HG02763 (cell line): ENCODE data around the gene TRAK1.

ENCODE experiments used
- ATAC-seq: cut with Tn5 transposase; IDR thresholded peaks from one replicate; pipeline ENCODE4 v1.9.1; 2021; ENCODE audit warnings: mild to moderate bottlenecking, moderate library complexity; ENCODE audit not compliant: unreplicated experiment

TRAK1 gene

GRCh38 chr3:42120866-42121265 lies 29.7 kb downstream of the TRAK1 start:
- ATAC-seq, result no peak

GRCh38 chr3:42122261-42123011 lies 31.3 kb downstream of the TRAK1 start:
- ATAC-seq, result no peak

- no peak for ATAC-seq
These were observed 31.9 kb downstream of the TRAK1 start for GRCh38 chr3:42123012-42123581.

DNA sequence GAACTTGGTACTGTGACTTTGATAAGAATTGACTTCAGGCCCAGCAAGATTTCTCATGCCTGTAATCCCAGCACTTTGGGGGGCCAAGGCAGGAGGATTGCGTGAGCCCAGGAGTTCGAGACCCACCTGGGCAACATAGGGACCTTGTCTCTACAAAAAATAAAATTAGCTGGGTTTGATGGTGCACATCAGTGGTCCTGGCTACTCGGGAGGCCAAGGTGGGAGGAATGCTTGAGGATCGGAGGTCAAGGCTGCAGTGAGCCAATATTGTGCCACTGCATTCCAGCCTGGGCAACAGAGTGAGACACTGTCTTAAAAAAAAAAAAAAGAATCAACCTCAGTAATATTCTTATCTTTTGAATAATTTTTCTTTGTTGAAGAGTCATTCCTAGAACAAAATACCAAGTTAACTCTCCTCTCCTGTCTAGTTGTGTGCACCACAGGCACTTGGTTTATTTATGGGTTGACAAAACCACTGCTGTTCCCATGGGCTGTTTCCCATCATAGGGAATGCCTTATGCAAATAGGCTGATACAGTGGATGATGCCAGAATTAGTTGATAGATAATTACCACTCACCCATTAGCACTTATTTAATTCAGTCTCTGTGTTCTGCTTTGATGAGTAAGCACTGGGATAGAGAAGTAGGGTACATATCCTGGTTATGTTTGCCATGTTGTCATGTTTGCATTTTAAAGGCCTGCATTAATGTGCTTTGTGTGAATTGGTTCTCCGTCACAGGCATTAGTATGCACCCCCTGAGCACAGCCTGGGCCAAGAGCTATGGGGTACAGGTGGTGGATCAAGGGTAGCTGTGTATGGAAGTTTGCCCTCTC lies 32.9 kb downstream of the TRAK1 start:
- ATAC-seq, result no peak

GRCh38 chr3:42127226-42127625 lies 36.1 kb downstream of the TRAK1 start:
- ATAC-seq, result no peak

- ATAC-seq, result no peak
These were observed 37.4 kb downstream of the TRAK1 start for GRCh38 chr3:42128526-42128925.

GRCh38 chr3:42129014-42129953 lies 38.1 kb downstream of the TRAK1 start:
- no peak for ATAC-seq

GRCh38 chr3:42130007-42130328 lies 38.8 kb downstream of the TRAK1 start:
- ATAC-seq, result no peak

DNA sequence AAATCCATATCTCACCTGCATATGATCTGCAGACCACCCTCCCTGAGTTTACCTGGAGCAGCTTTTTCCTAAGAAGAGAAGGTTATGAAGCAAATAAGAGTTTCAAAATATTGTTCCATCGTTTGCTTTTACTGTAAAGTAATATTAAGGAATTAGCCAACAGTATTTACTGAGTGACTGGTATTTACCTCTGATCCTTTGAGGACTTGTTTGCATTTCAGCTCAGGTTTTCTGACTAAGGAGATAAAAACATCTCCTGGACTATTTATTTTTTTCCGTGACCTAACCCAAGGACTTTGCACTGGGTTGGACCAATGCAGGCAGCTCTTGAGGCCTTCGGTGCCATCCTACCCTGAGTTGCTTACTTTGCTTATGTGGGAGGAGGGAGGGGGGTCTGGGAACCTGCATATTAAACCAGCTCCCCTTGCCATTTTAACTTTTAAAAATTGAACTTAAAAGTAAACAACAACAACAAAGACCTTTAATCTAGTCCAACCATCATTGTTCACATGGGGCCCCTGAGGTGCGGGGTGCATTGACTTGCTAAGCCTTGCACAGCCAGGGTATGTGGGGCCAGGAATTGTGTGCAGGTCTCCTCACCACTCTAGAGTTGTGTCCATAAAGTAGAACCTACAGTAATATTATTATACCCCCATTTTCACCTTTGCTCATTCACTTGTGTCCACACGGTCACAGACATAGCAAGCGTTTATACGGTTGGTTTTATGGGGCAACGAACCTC lies 39.3 kb downstream of the TRAK1 start:
- no peak for ATAC-seq

- no peak for ATAC-seq
These were observed 42.5 kb downstream of the TRAK1 start for GRCh38 chr3:42133500-42134298.

- ATAC-seq, result no peak
These were observed 43.8 kb downstream of the TRAK1 start for GRCh38 chr3:42134867-42135464.

DNA sequence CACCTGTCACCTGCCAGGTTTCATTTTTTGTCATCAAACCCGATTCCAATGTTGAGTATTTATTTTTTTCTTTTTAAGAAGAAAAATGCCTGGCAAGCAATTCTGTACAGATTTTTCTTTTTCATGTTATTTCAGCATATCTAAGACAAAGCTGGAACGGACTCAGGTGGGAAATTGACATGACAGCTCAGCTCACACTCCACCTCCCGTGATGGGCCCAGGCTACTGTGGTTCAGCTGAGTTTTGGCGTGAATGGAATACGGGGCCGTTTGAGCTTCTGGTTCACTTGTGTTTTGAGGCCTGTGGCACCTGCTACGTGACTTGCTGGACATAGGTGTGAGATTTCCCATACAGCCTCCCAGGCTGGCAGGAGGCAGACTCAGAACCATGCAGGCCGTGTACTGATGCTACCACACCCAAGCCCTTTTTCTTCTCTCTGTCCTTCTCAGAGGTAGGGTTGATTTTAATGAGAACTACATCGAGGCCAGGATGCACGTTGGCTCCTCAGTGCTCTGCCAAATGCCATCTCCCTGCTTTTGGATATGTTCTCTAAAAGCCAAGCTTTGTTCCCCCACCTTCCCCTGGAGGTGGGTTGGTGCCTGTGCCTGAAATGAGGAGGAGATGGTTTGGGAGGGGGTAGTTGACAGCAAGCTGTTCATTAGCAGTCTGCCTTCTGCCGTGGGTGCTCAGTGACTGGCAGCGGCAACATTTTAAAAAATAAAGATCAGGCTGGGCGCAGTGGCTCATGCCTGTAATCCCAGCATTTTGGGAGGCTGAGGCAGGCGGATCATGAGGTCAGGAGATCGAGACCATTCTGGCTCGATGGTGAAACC lies 48.7 kb downstream of the TRAK1 start:
- no peak for ATAC-seq

DNA sequence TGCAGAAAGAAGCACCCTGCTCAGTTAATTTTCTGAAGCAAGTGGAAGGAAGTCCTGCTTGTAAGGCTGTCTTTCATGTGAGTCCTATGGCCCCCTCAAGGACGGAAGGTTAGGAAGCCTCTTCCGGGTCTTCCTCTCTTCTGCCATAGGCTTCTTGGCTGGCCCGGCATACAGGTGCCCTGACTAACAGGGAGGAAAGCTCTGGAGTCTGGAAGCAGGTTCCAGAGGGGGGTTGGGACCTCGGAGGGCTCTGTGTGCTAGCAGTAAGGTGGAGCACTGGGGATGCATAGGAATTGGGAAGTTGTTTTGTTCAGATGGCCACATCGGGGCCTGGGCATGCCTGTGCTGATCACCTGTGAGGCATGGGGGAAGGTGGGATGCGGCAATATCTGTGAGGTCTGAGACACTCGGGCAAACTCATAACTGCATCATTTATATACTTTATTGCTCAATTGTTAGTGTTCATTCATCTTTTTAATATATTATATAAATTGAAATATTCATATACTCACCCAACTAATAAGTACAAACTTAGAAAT lies 49.6 kb downstream of the TRAK1 start:
- no peak for ATAC-seq

- ATAC-seq, result no peak
These were observed 52.3 kb downstream of the TRAK1 start for GRCh38 chr3:42143440-42143839.

GRCh38 chr3:42144209-42144608 lies 53.1 kb downstream of the TRAK1 start:
- no peak for ATAC-seq

DNA sequence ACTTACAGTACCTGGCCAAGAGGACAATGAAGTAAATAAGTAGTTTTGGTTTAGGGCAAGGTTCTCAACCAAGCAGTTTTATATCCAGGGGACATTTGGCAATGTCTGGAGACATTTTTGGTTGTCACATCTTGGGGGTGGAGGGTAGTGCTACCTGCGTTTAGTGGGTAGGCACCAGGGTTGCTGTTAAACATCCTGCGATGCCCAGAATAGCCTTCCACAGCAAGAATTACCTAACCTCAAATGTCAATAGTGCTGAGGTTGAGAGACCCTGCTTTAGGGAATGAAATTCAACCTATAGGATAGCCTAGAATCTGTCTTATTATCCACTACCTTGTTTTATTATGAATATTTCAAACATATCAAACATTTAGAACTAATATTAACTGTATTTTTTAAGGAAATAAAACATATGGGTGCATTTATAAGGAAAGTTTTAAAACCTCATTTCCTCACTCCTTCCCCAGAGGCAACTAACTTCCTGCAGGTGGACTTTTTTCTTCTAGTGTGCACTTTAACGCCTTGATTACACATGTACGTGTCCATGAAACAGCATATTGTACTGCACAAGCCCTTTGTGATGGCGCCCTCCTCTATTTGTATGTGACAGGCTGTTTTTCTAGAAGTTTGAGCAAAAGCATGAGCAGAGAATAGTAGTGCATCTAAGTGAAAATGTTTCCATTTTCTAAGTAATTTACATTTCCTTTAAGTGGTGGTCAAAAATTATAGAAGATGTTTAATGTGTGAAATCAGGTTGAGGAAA lies 57.1 kb downstream of the TRAK1 start:
- no peak for ATAC-seq

DNA sequence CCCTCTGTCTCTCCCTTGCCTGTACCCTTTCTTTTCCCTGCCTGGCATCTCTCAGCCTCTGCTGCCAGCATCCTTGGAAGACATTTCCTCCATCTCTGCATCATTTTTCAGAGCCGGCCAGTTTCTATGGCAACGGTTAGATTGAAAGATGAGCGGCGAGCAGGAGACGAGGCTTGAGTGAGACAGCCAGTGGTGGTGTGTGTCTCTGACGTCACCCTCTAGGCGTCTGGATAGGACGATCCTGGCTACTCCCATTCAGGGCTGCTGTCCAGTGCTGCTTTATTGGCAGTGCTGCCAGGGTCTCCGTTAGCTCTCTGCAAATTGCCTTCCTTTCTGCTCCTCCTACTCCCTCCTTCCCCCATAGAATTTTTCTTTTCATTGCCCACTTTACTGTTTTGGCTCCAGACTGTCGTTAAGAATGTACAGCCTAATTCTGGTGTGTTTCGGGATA lies 57.9 kb downstream of the TRAK1 start:
- ATAC-seq, result no peak
